OCI-LY7 (cell line): Measurements from ENCODE around the gene ENGASE.

Source experiments
- EZH2phosphoT487 ChIP-seq: fragments of 200-600 bp; sonication (generic); IDR thresholded peaks from 2 replicates; pipeline ENCODE4 v1.6.1; 2018; ENCODE audit warnings: low read depth, borderline replicate concordance, mild to moderate bottlenecking, mixed run types, antibody characterized with exemption, low read length, moderate library complexity, mixed read lengths
- TF ChIP-seq, protein P1 (sequence below): fragments of 200-600 bp; sonication (generic); conservative IDR thresholded peaks from 2 replicates; pipeline ENCODE4 v1.5.1; 2014; ENCODE audit warnings: mild to moderate bottlenecking, antibody characterized with exemption, low read length, moderate library complexity, mixed read lengths

DNA sequence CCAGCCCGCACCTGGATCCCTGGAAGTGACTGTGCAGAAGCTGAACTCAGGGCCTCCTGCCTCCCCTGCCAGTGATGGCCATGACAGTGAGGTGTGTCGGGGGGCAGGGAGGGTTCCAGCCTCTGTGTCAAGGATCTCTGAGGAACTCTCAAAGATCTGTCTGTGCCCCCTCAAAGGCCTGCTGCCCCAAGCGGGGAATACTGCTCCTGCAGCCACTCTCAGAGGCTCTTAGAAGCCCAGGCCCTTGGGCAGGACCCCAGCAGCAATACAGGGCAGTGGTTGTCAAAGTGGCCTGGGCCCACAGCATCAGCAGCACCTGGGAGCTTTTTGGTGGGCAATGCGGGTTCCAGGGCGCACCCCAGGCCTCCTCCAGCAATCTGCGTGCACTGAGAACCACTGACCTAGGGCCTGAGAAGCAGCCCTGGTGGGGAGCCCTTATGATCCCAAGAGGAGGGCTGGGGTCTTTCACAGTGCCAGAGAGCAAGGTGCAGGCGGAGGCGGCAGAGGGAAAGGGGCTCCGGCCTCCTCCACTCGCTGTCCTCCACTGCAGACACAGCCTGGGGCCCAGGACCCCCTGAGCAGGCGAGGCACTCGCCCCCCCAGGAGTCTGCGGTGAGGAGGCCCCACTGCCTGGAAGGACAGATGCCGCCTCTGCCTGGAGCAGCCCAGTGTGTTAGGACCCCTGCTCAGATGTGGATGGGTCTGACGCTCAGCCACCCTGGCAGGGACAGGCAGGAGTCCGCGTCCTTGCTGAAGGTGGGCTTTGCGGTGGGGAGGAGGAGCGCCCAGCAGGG, 42.1 kb downstream of the ENGASE start:
- TF ChIP-seq, protein P1, sequence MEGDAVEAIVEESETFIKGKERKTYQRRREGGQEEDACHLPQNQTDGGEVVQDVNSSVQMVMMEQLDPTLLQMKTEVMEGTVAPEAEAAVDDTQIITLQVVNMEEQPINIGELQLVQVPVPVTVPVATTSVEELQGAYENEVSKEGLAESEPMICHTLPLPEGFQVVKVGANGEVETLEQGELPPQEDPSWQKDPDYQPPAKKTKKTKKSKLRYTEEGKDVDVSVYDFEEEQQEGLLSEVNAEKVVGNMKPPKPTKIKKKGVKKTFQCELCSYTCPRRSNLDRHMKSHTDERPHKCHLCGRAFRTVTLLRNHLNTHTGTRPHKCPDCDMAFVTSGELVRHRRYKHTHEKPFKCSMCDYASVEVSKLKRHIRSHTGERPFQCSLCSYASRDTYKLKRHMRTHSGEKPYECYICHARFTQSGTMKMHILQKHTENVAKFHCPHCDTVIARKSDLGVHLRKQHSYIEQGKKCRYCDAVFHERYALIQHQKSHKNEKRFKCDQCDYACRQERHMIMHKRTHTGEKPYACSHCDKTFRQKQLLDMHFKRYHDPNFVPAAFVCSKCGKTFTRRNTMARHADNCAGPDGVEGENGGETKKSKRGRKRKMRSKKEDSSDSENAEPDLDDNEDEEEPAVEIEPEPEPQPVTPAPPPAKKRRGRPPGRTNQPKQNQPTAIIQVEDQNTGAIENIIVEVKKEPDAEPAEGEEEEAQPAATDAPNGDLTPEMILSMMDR = no peak
- TF ChIP-seq EZH2phosphoT487 = no peak
